HG03442 (cell line): ENCODE data around the gene MPST.
"Not testable (repeated sequence)": the region's sequence is repeated elsewhere in the genome, so short reads cannot be mapped to it uniquely, and the experiment has no call there.

ENCODE experiments used
- ATAC-seq: cut with Tn5 transposase; IDR thresholded peaks from one replicate; pipeline ENCODE4 v1.9.1; 2021; ENCODE audit warnings: mild to moderate bottlenecking, moderate library complexity; ENCODE audit not compliant: unreplicated experiment

The MPST gene

GRCh38 chr22:37059876-37060449 lies 40.4 kb downstream of the MPST start:
- ATAC-seq = no peak

- no peak for ATAC-seq
These were observed 41.5 kb downstream of the MPST start for GRCh38 chr22:37060801-37061610.

GRCh38 chr22:37061611-37062375 lies 42.3 kb downstream of the MPST start:
- no peak for ATAC-seq

GRCh38 chr22:37062376-37062675 lies 42.8 kb downstream of the MPST start:
- no peak for ATAC-seq

DNA sequence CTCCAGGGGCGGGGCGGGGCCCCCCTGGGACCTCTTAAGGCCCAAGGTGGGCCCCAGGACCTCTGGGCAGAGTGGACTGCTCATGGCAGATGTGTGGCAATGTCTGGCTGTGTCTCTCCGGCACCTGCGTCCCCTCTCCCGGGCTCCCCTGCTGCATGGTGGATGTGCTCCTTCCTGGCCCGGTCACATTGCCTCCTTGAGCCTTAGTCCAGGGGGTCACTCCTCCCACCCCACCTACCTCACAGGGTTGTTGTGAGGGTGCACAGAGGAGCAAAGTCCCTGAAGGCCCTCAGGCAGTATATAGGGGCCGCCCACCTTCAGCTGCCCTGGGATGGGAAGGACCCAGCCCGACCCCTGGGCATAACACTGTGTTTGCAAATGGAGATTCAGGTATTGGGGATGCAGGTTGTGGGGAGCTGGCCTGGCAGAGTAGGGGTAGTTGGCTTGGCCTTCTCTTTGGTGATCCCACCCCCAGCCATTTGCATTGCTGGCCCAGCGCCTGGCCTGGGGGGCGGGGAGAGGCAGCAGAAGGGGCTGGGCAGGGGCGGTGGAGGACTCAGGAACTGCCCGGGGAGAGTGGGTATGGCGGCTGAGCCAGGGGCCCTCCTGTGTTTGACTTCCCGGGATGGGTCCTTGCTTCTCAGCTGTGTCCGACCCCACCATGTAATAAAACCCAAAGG lies 43.3 kb downstream of the MPST start:
- no peak for ATAC-seq

GRCh38 chr22:37063431-37064420 lies 44.2 kb downstream of the MPST start:
- ATAC-seq = no peak

GRCh38 chr22:37064553-37064952 lies 45.0 kb downstream of the MPST start:
- no peak for ATAC-seq

DNA sequence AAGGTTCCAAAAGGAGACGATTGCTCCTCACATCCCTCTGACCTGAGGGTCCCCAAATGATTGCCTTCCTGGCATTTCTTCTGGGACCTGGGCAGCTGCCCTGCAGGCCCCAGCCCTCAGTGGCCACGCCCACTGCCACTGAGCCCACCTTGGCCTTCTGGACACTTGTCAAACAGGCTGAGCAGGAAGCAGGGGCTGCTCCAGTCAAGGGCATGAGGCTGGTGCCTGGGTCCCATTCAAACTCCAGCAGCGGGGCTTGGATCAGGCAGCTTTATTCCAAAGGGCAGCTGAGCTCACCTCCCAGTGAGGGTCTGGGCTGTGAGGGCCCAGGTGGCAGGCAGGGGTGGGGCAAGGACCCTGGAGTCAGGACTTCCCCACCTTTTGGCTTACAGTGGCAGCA lies 45.6 kb downstream of the MPST start:
- no peak for ATAC-seq

DNA sequence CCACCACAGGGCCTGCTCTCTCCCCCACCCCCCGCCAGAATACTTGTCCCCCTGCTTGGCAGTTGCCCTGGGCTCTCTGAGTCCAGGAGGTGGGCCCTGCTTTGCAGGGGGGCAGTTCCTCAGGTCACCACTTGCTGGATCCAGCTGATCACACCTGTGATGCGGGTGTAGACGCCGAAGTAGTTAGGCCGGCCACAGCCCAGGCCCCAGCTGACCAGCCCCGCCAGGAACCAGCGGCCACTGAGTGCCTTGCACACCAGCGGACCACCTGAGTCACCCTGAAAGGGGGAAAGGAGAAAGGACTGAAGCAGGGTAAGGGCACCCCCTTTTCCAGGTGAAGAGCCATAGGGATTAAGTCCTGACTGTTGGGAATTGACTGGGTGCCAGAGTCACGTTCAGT lies 46.4 kb downstream of the MPST start:
- no peak for ATAC-seq

DNA sequence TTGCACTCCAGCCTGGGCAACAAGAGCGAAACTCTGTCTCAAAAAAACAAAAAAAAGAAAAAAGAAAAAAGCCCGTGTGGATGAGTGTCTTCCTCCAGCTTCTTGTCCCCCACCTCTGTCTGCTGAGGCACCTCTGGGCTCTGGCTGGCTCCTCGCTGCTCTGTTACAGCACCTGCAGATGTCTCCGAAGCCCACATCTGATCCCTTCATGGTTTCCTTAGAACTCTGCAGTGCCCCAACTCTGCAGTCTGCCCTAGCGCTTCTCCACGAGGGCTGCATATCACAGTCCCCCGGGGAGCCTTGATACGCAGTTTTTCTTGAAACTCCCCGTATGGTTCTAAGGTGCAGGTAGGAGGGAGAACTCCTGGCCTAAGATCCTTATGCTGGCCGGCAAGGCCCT lies 47.9 kb downstream of the MPST start:
- ATAC-seq = no peak

GRCh38 chr22:37068859-37069258 lies 49.3 kb downstream of the MPST start:
- ATAC-seq = no peak

DNA sequence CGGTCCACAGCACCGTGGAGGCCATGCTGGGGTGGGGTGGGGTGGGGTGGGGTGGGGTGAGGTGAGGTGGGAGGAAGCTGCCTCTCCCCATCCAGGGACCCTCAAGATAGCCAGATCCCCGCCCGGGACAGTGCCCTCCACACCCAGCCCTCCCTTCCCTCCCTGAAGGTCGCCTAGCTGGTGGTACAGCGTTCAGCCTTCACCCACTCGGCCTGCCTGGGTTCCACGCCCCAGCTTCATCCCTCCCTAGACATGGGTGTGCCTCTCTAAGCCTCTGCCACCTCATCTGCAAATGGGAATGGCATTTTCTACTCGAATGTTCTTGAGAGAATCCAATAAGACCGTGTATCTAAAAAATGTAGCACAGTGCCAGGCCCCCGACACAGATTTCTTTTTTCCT lies 49.8 kb downstream of the MPST start:
- no peak for ATAC-seq

DNA sequence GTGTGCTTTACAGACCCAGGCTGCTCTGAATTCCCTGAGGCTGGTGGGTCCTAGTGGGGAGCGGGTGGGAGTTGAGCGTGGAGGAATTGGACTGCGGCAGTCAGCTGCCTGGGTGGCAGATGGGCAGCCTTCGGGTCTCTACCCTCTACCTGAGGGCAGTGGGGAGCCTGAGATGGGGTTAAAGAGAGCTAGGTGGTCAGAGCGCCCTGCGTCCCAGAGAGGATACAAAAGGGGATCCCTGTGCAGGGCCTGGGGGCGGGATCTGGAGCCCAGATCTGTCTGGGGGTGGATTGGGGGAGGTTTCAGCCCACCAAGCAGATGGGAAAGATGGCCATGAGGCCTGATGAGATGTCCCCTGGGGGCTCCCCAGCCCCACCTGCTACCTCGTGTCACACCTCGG lies 50.2 kb downstream of the MPST start:
- no peak for ATAC-seq

DNA sequence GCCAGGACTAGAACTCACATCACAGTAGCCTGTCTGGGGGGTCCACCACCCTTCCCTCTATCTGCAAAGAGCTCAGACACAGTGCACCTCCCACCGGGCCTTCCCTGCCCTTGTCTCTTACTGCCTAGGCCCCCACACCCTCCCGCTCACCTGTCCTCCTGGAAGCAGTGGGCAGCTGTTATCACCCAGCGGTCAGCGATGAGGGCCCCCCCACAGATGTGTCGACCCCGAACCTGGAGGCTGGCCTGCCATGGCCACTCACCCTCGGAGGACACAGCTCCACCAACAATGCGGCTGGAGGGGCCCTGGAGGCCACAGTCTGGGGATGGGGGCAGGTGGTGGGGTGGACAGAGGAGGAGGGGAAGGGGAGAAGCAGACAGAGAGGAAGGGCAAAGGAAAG lies 50.8 kb downstream of the MPST start:
- ATAC-seq = no peak

GRCh38 chr22:37070744-37071143 lies 51.2 kb downstream of the MPST start:
- no peak for ATAC-seq

DNA sequence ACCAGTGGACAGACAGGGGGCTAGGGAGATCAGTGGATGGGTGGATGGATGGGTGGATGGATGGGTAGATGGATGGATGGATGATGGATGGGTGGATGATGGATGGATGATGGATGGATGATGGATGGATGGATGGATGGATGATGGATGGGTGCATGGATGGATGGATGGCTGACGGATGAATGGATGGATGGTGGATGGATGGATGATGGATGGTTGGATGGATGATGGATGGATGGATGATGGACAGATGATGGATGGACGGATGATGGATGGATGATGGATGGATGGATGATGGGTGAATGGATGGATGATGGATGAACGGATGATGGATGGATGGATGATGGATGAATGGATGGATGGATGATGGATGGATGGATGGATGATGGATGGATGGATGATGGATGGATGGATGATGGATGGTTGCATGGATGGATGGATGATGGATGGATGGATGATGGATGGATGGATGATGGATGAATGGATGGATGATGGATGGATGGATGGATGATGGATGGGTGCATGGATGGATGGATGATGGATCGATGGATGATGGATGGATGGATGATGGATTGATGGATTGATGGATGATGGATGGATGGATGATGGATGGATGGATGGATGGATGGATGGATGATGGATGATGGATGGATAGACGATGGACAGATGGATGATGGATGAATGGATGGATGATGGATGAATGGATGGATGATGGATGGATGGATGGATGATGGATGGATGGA lies 52.5 kb downstream of the MPST start:
- not testable (repeated sequence) for ATAC-seq

DNA sequence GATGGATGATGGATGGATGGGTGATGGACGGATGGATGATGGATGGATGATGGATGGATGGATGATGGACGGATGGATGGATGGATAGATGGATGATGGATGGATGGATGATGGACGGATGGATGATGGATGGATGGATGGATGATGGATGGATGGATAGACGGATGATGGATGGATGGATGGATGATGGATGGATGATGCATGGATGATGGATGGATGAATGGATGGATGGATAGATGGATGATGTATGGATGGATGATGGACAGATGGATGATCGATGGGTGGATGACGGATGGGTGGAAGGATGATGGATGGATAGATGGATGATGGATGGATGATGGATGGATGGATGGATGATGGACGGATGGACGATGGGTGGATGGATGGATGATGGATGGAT lies 53.1 kb downstream of the MPST start:
- ATAC-seq = no peak

- no peak for ATAC-seq
These were observed 55.0 kb downstream of the MPST start for GRCh38 chr22:37074537-37074936.

GRCh38 chr22:37075046-37075445 lies 55.5 kb downstream of the MPST start:
- ATAC-seq = no peak
